ENCODE measurements around the gene KRTAP17-1. TPM values are rescaled to one million over a fixed set of nuclear protein-coding genes. Genes with fewer than 3 reads are reported as not detected.

Gene KRTAP17-1
- total RNA-seq, 1 experiment from 2014 or later, result not detected

GRCh38 chr17:41301916-41302901 is 13.3 kb downstream of the KRTAP17-1 start, which contains the start of gene KRTAP29-1:
KRTAP29-1 (minus strand) TSS chr17:41302851; CDS start chr17:41302851, 0 bp downstream.
- DNase-seq (ENCODE audit: low spot score) (no peak), ATAC-seq (no peak)
- peaks cover 7% of the 10 kb centered on the region; the same call in 1 of the 2 replicates for H3K4me1 Mint-ChIP-seq
- ChIA-PET POLR2A (no interaction called here), CTCF (interaction anchor here (1.0 kb wide), 1 partner anchor 394 kb away, joined by 3 read pairs; no protein-coding TSS in a partner anchor)
- no peak within 1 kb of the TSS for H3K4me3 Mint-ChIP-seq
- H3K9me3 Mint-ChIP-seq, result peaks cover 6% of the 10 kb centered on the region; the same call in 1 of the 2 replicates
- H3K27ac Mint-ChIP-seq, result no peak within 1 kb of the TSS
- no peaks in the 10 kb centered on the region for H3K36me3 Mint-ChIP-seq
- H3K27me3 Mint-ChIP-seq (ENCODE audit: low read depth), result no peaks in the 10 kb centered on the region; the same call in none of the 2 replicates
- TF ChIP-seq E2F5 (CRISPR knock-in tag; IDR thresholded peaks at IDR 0.05), result no peak
- no peak for TF ChIP-seq MYBL2 (CRISPR knock-in tag; IDR thresholded peaks at IDR 0.05)
- TF ChIP-seq PREB (CRISPR knock-in tag; IDR thresholded peaks at IDR 0.05; ENCODE audit: borderline replicate concordance), result no peak
- TF ChIP-seq JAZF1 (CRISPR knock-in tag; IDR thresholded peaks at IDR 0.05), result no peak
- TF ChIP-seq AR (CRISPR knock-in tag; IDR thresholded peaks at IDR 0.05), result no peak
- no peak for TF ChIP-seq ZBTB43 (CRISPR knock-in tag; IDR thresholded peaks at IDR 0.05)
- TF ChIP-seq SMAD3 (CRISPR knock-in tag; IDR thresholded peaks at IDR 0.05; ENCODE audit: borderline replicate concordance), result no peak

- ATAC-seq, result no peak
- H3K4me1 Mint-ChIP-seq, result peaks cover 7% of the 10 kb centered on the region; the same call in 1 of the 2 replicates
- peaks cover 6% of the 10 kb centered on the region; the same call in 1 of the 2 replicates for H3K9me3 Mint-ChIP-seq
- CTCF ChIA-PET, result no interaction called here
- no peak overlapping the region for H3K27ac Mint-ChIP-seq
- H3K4me3 Mint-ChIP-seq, result no peak overlapping the region
- TF ChIP-seq CREM (CRISPR knock-in tag; IDR thresholded peaks at IDR 0.05), result no peak
- no peak for TF ChIP-seq TEAD4 (CRISPR knock-in tag; IDR thresholded peaks at IDR 0.05)
- TF ChIP-seq PREB (CRISPR knock-in tag; IDR thresholded peaks at IDR 0.05; ENCODE audit: borderline replicate concordance), result no peak
- no peak for TF ChIP-seq NFYB (CRISPR knock-in tag; conservative IDR thresholded peaks at IDR 0.05; ENCODE audit: low read depth)
- TF ChIP-seq ELF4 (CRISPR knock-in tag; IDR thresholded peaks at IDR 0.05; ENCODE audit: low read depth), result no peak
- no peak for TF ChIP-seq TEAD1 (CRISPR knock-in tag; IDR thresholded peaks at IDR 0.05)
- no peak for TF ChIP-seq NFATC4 (CRISPR knock-in tag; IDR thresholded peaks at IDR 0.05)
- TF ChIP-seq ZNF416 (CRISPR knock-in tag; IDR thresholded peaks at IDR 0.05), result no peak
- TF ChIP-seq ZSCAN18 (CRISPR knock-in tag; IDR thresholded peaks at IDR 0.05), result no peak
- DNase-seq (ENCODE audit: low spot score), result no peak
- H3K27me3 Mint-ChIP-seq (ENCODE audit: low read depth), result no peaks in the 10 kb centered on the region; the same call in 1 of the 2 replicates
- no peaks in the 10 kb centered on the region for H3K36me3 Mint-ChIP-seq
- POLR2A ChIA-PET, result no interaction called here
Observed at GRCh38 chr17:41301204-41301790, 14.2 kb downstream of the KRTAP17-1 start.
